Mesendoderm (in vitro differentiated cells): ENCODE measurements around the gene NPIPA8. TPM values are rescaled to one million over a fixed set of nuclear protein-coding genes. Genes with fewer than 3 reads are reported as not detected.
"Not testable (repeated sequence)": the region's sequence is repeated elsewhere in the genome, so short reads cannot be mapped to it uniquely, and the experiment has no call there.

Experiments used
- DNase-seq: peaks from one replicate; pipeline ENCODE4 v3.0.0; 2013
- H2AK5ac ChIP-seq: 2 replicates; pipeline ENCODE4 v1.6.1; 2013; ENCODE audit warnings: low read length, inconsistent platforms
- H2BK120ac ChIP-seq: 2 replicates; pipeline ENCODE4 v1.6.1; 2013; ENCODE audit warnings: low read depth, mild to moderate bottlenecking, low read length, moderate library complexity, mixed read lengths
- H2BK15ac ChIP-seq: replicated peaks from 2 replicates; pipeline ENCODE4 v1.6.1; 2013; ENCODE audit warnings: low read depth, mild to moderate bottlenecking, moderate library complexity
- H2BK5ac ChIP-seq: 2 replicates; pipeline ENCODE4 v1.6.1; 2013; ENCODE audit warnings: low read length, inconsistent platforms
- H3K18ac ChIP-seq: 2 replicates; pipeline ENCODE4 v1.6.1; 2013; ENCODE audit warnings: mild to moderate bottlenecking, low read length, mixed read lengths
- H3K23ac ChIP-seq: one replicate; pipeline ENCODE4 v1.6.1; 2013; ENCODE audit warnings: low read length
- H3K27ac ChIP-seq: 2 replicates; pipeline ENCODE4 v1.5.1; 2013; ENCODE audit warnings: low read depth, mild to moderate bottlenecking, inconsistent platforms, low read length, moderate library complexity
- H3K27me3 ChIP-seq: 2 replicates; pipeline ENCODE4 v1.6.1; 2013; ENCODE audit warnings: low read length, control low read depth, mild to moderate bottlenecking, inconsistent platforms; ENCODE audit not compliant: insufficient read depth, poor library complexity
- H3K36me3 ChIP-seq: 2 replicates; pipeline ENCODE4 v1.6.1; 2013; ENCODE audit warnings: low read length, inconsistent platforms; ENCODE audit not compliant: control insufficient read depth, insufficient read depth
- H3K4ac ChIP-seq: one replicate; pipeline ENCODE4 v1.6.1; 2013; ENCODE audit warnings: low read depth, mild to moderate bottlenecking, low read length, moderate library complexity
- H3K4me1 ChIP-seq: 2 replicates; pipeline ENCODE4 v1.6.1; 2013; ENCODE audit warnings: low read depth, low read length, inconsistent platforms; ENCODE audit not compliant: control insufficient read depth
- H3K4me2 ChIP-seq: 2 replicates; pipeline ENCODE4 v1.6.1; 2013; ENCODE audit warnings: low read length
- H3K4me3 ChIP-seq: 2 replicates; pipeline ENCODE4 v1.5.1; 2013; ENCODE audit warnings: mild to moderate bottlenecking, low read length
- H3K56ac ChIP-seq: one replicate; pipeline ENCODE4 v1.6.1; 2013; ENCODE audit warnings: low read length
- H3K79me1 ChIP-seq: 2 replicates; pipeline ENCODE4 v1.6.1; 2013; ENCODE audit warnings: low read length, inconsistent platforms
- H3K79me2 ChIP-seq: 2 replicates; pipeline ENCODE4 v1.6.1; 2013; ENCODE audit warnings: mild to moderate bottlenecking, low read length; ENCODE audit not compliant: control insufficient read depth, insufficient read depth
- H3K9ac ChIP-seq: 2 replicates; pipeline ENCODE4 v1.6.1; 2013; ENCODE audit warnings: low read length, inconsistent platforms
- H4K5ac ChIP-seq: one replicate; pipeline ENCODE4 v1.6.1; 2013; ENCODE audit warnings: low read length
- H4K8ac ChIP-seq: one replicate; pipeline ENCODE4 v1.6.1; 2013; ENCODE audit warnings: low read depth, mild to moderate bottlenecking, control low read depth, low read length, moderate library complexity
- WGBS: extraction: QIAGEN DNeasy Blood & Tissue Kit; methylation state at CpG from one replicate; pipeline ENCODE4 v1.1.7; 2013; ENCODE audit warnings: low lambda C conversion rate, missing lambda C conversion rate; ENCODE audit not compliant: insufficient coverage; ENCODE audit errors: extremely low coverage; 5-methylcytosine and 5-hydroxymethylcytosine counted together
- small RNA-seq: library from polyadenylated mRNA; stranded (forward); fragments of <200 nt; extraction: miRNeasy Mini kit (QIAGEN cat#:217004); gene quantifications from one replicate; pipeline ENCODE3, GENCODE V24; 2013; ENCODE audit not compliant: insufficient read depth

The NPIPA8 gene

GRCh38 chr16:18270171-18270570, 66.4 kb downstream of the NPIPA8 start:
- H3K4me1 ChIP-seq, H3K79me1 ChIP-seq, H3K18ac ChIP-seq, H3K27ac ChIP-seq, H2AK5ac ChIP-seq, H4K8ac ChIP-seq, H3K27me3 ChIP-seq, H3K23ac ChIP-seq, H2BK120ac ChIP-seq, DNase-seq, H3K79me2 ChIP-seq, H3K56ac ChIP-seq, H3K4me2 ChIP-seq, H4K5ac ChIP-seq, H3K36me3 ChIP-seq, H3K4ac ChIP-seq, H3K4me3 ChIP-seq, H3K9ac ChIP-seq, H2BK15ac ChIP-seq, H2BK5ac ChIP-seq: not testable (repeated sequence)
- WGBS = no CpG with 5 or more reads among the region's 2 CpGs

Small RNA genes within 50 kb of the gene (small RNA-seq; reads per million reads assigned to genes)
- gene AC126755.6 (not detected), gene MIR6511A4 (not detected), gene MIR6770-3 (not detected)
